Activated T-helper 1 cell treated with Interleukin-2 at 50 U/mL for 16 hours (primary cell): ENCODE results near the gene PARD3B.

ENCODE experiments used
- DNase-seq: peaks from one replicate; pipeline ENCODE4 v3.0.0-alpha.2; 2020; ENCODE audit warnings: low read depth

Gene PARD3B

GRCh38 chr2:205564346-205565141, 1019.3 kb downstream of the PARD3B start:
- DNase-seq, result no peak

GRCh38 chr2:205565142-205565522, 1019.9 kb downstream of the PARD3B start:
- DNase-seq, result no peak

- DNase-seq, result no peak
Observed at GRCh38 chr2:205566606-205567168, 1021.4 kb downstream of the PARD3B start.

- DNase-seq, result no peak
Observed at GRCh38 chr2:205568620-205569019, 1023.3 kb downstream of the PARD3B start.

- no peak for DNase-seq
Observed at GRCh38 chr2:205570648-205571047, 1025.4 kb downstream of the PARD3B start.

- no peak for DNase-seq
Observed at GRCh38 chr2:205571360-205571959, 1026.2 kb downstream of the PARD3B start.

- DNase-seq, result no peak
Observed at GRCh38 chr2:205574001-205574400, 1028.7 kb downstream of the PARD3B start.

GRCh38 chr2:205579335-205579734, 1034.1 kb downstream of the PARD3B start:
- no peak for DNase-seq

- no peak for DNase-seq
Observed at GRCh38 chr2:205580212-205580987, 1035.1 kb downstream of the PARD3B start.

- no peak for DNase-seq
Observed at GRCh38 chr2:205582366-205582765, 1037.1 kb downstream of the PARD3B start.

GRCh38 chr2:205585449-205586383, 1040.4 kb downstream of the PARD3B start:
- DNase-seq, result no peak

GRCh38 chr2:205586626-205587025, 1041.4 kb downstream of the PARD3B start:
- no peak for DNase-seq

GRCh38 chr2:205589479-205589878, 1044.2 kb downstream of the PARD3B start:
- no peak for DNase-seq

GRCh38 chr2:205590759-205591158, 1045.5 kb downstream of the PARD3B start:
- no peak for DNase-seq

- DNase-seq, result no peak
Observed at GRCh38 chr2:205593891-205594290, 1048.6 kb downstream of the PARD3B start.

- no peak for DNase-seq
Observed at GRCh38 chr2:205596581-205596980, 1051.3 kb downstream of the PARD3B start.

- DNase-seq, result no peak
Observed at GRCh38 chr2:205605638-205606304, 1060.5 kb downstream of the PARD3B start.

GRCh38 chr2:205607146-205607545, 1061.9 kb downstream of the PARD3B start:
- DNase-seq, result no peak

- DNase-seq, result no peak
Observed at GRCh38 chr2:205609113-205609512, 1063.8 kb downstream of the PARD3B start.

- no peak for DNase-seq
Observed at GRCh38 chr2:205610437-205610836, 1065.2 kb downstream of the PARD3B start.

- DNase-seq, result no peak
Observed at GRCh38 chr2:205612636-205613035, 1067.4 kb downstream of the PARD3B start.
